PC-9 (cell line): Measurements from ENCODE around the gene ACSF2. TPM values are rescaled to one million over a fixed set of nuclear protein-coding genes. Genes with fewer than 3 reads are reported as not detected.

ENCODE experiments used
- BruUV-seq: library from RNA; stranded (reverse); fragments of 400-500 nt; replicated peaks from 2 replicates; lab custom pipeline; 2021; lab: Mats Ljungman, UMichigan
- CTCF ChIA-PET: fragments of 300-600 bp; sonication (Branson Sonifier 250); formaldehyde crosslinking; loops from one replicate; lab custom pipeline; 2022; ENCODE audit warnings: antibody characterized with exemption; lab: Charles Lee
- POLR2A ChIA-PET: fragments of 300-600 bp; sonication (Branson Sonifier 250); formaldehyde crosslinking; loops from one replicate; lab custom pipeline; 2022; ENCODE audit warnings: antibody characterized with exemption; ENCODE audit not compliant: unreplicated experiment; lab: Charles Lee
- DNase-seq, 2 experiments: peaks; one replicate each; pipeline versions ENCODE4 v3.0.0 to v3.0.0-alpha.2; 2015 to 2022; ENCODE audit warnings: mixed read lengths in 1 of 2
- H2AFZ ChIP-seq: fragments of 200-600 bp; sonication (generic); 2 replicates; pipeline ENCODE4 v1.8.1; 2017; ENCODE audit warnings: antibody characterized with exemption
- H3F3A ChIP-seq: fragments of 200-600 bp; sonication (generic); 2 replicates; pipeline ENCODE4 v1.8.1; 2017; ENCODE audit warnings: antibody characterized with exemption, mild to moderate bottlenecking, low read depth; ENCODE audit not compliant: insufficient read depth
- H3K27ac ChIP-seq: fragments of 200-600 bp; sonication (generic); 2 replicates; pipeline ENCODE4 v1.6.1; 2016; ENCODE audit warnings: mixed run types
- H3K27me3 ChIP-seq: fragments of 200-600 bp; sonication (generic); 2 replicates; pipeline ENCODE4 v1.6.1; 2016; ENCODE audit warnings: low read depth, mixed run types; ENCODE audit not compliant: insufficient read depth
- H3K36me3 ChIP-seq: fragments of 200-600 bp; sonication (generic); 2 replicates; pipeline ENCODE4 v1.6.1; 2016; ENCODE audit warnings: low read depth, mixed run types
- H3K4me1 ChIP-seq: fragments of 200-600 bp; sonication (generic); replicated peaks from 2 replicates; pipeline ENCODE4 v1.6.1; 2016; ENCODE audit warnings: mixed run types; ENCODE audit not compliant: insufficient read depth
- H3K4me2 ChIP-seq: fragments of 200-600 bp; sonication (generic); 2 replicates; pipeline ENCODE4 v1.6.1; 2017; ENCODE audit warnings: mixed run types
- H3K4me3 ChIP-seq: fragments of 200-600 bp; sonication (generic); 2 replicates; pipeline ENCODE4 v1.6.1; 2016; ENCODE audit warnings: mixed run types
- H3K79me2 ChIP-seq: fragments of 200-600 bp; sonication (generic); 2 replicates; pipeline ENCODE4 v1.6.1; 2017; ENCODE audit warnings: low read depth, mixed run types
- H3K9me2 ChIP-seq: fragments of 200-600 bp; sonication (generic); 2 replicates; pipeline ENCODE4 v1.8.1; 2017; ENCODE audit warnings: mild to moderate bottlenecking; ENCODE audit not compliant: insufficient read depth
- H3K9me3 ChIP-seq: fragments of 200-600 bp; sonication (generic); 2 replicates; pipeline ENCODE4 v1.8.1; 2016; ENCODE audit warnings: low read depth; ENCODE audit not compliant: insufficient read depth
- H4K20me1 ChIP-seq: fragments of 200-600 bp; sonication (generic); 2 replicates; pipeline ENCODE4 v1.8.1; 2017; ENCODE audit not compliant: insufficient read depth
- EZH2 ChIP-seq: fragments of 200-600 bp; sonication (generic); IDR thresholded peaks from 2 replicates; pipeline ENCODE4 v1.8.0; 2017; ENCODE audit warnings: antibody characterized with exemption, low read depth
- intact Hi-C: fragments of 100-400 bp; cut with micrococcal nuclease; formaldehyde crosslinking; loops from one replicate; pipeline ENCODE4 v1.10.0; 2022; ENCODE audit not compliant: unreplicated experiment
- total RNA-seq: library from RNA; stranded (reverse); gene quantifications from 2 replicates; pipeline ENCODE4 v1.2.3, GENCODE V29; 2021
- TF ChIP-seq, protein P1 (sequence below): fragments of 200-600 bp; sonication (generic); conservative IDR thresholded peaks from 2 replicates; pipeline ENCODE4 v1.6.1; 2017; ENCODE audit warnings: mixed run types, antibody characterized with exemption, mild to moderate bottlenecking, moderate library complexity

Gene ACSF2
- total RNA-seq, 1 experiment from 2014 or later, result 154 TPM

DNA sequence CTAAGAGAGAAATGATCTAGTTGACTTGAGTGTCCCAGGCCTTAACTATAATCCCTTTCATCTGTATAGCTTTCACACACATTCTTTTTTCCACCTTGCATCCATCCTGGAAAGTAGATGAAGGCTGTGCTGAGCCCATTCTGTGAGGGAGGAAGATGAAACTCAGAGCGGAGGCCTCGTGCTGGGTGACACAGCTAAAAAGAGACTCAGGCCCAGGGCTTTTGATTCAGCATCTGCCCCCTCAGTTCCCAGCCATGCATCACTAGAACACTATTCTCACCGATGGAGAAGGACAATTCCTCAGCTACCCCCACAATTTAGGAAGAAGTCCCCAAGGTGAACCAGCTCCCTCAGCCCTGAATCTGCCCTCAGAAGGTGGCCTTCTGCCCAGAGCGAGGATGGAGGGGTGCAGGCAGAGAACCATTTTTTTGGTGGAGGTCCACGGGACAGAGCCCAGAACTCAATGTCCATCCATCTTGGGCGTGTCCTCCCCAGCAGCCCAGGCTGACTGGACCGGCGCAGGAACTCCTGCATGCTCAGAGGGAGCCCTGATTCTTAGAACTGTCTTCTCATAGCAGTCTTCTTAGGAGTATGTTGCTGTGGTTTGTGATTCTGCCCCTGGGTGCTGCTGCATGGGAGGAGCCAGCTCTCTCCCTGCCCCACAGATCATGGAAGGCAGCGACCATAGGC lies 76.4 kb downstream of the ACSF2 start:
- peaks cover 22% of the 10 kb centered on the region for H3F3A ChIP-seq
- no peaks in the 10 kb centered on the region for H3K79me2 ChIP-seq
- BruUV-seq, result no TSS peak
- intact Hi-C loops, result no loop called here
- H3K9me3 ChIP-seq, result no peaks in the 10 kb centered on the region
- ChIA-PET POLR2A (no interaction called here), CTCF (no interaction called here)
- no peaks in the 10 kb centered on the region for H3K9me2 ChIP-seq
- no peak overlapping the region for H2AFZ ChIP-seq
- peaks cover 28% of the 10 kb centered on the region for H3K4me1 ChIP-seq
- no peak overlapping the region for H3K4me2 ChIP-seq
- H3K27me3 ChIP-seq, result no peaks in the 10 kb centered on the region
- no peaks in the 10 kb centered on the region for H3K36me3 ChIP-seq
- no peak for DNase-seq
- TF ChIP-seq, protein P1, sequence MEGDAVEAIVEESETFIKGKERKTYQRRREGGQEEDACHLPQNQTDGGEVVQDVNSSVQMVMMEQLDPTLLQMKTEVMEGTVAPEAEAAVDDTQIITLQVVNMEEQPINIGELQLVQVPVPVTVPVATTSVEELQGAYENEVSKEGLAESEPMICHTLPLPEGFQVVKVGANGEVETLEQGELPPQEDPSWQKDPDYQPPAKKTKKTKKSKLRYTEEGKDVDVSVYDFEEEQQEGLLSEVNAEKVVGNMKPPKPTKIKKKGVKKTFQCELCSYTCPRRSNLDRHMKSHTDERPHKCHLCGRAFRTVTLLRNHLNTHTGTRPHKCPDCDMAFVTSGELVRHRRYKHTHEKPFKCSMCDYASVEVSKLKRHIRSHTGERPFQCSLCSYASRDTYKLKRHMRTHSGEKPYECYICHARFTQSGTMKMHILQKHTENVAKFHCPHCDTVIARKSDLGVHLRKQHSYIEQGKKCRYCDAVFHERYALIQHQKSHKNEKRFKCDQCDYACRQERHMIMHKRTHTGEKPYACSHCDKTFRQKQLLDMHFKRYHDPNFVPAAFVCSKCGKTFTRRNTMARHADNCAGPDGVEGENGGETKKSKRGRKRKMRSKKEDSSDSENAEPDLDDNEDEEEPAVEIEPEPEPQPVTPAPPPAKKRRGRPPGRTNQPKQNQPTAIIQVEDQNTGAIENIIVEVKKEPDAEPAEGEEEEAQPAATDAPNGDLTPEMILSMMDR, result no peak
- TF ChIP-seq EZH2, result no peak
- no peaks in the 10 kb centered on the region for H4K20me1 ChIP-seq
- H3K4me3 ChIP-seq, result no peak overlapping the region
- H3K27ac ChIP-seq, result no peak overlapping the region

DNA sequence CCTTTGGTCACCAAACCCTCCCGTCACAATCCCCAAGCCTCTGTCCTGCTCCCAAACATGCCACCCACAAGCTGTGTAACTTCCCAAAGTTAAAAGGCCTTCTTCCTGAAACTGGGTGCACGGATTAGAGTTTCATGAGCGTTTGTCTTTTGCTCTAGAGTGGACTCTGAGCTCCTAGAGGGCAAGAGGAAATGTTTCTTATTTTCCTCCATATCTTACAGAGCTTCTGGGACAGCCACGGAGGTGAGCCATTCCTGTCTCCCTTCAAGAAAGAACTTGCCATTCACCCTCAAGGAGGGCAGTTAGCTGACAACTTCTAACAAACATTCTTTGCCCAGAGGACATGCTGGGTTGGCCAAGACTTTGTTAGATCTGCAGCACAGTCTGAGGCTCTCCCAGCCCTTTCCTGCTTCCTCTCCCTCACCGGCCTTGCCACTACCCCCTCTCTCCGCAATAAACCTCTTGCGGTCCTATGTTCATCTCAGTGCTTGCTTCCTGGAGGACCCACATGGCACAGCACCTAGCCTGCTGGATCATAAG lies 79.6 kb downstream of the ACSF2 start:
- Histone ChIP-seq H2AFZ (no peak overlapping the region), H3K4me3 (no peak overlapping the region), H3K79me2 (no peaks in the 10 kb centered on the region), H3K9me3 (no peaks in the 10 kb centered on the region), H3K36me3 (no peaks in the 10 kb centered on the region), H3K4me1 (peaks cover 23% of the 10 kb centered on the region), H3K27ac (no peak overlapping the region), H3K27me3 (no peaks in the 10 kb centered on the region), H3K9me2 (no peaks in the 10 kb centered on the region), H3K4me2 (no peak overlapping the region), H4K20me1 (no peaks in the 10 kb centered on the region), H3F3A (peaks cover 23% of the 10 kb centered on the region)
- intact Hi-C loops, result loop anchor here (2.0 kb wide), 1 partner anchor 29 kb away; no protein-coding TSS in a partner anchor
- ChIA-PET CTCF (no interaction called here), POLR2A (no interaction called here)
- TF ChIP-seq EZH2, result no peak
- TF ChIP-seq, protein P1, result no peak
- DNase-seq, result no peak
- no TSS peak for BruUV-seq

DNA sequence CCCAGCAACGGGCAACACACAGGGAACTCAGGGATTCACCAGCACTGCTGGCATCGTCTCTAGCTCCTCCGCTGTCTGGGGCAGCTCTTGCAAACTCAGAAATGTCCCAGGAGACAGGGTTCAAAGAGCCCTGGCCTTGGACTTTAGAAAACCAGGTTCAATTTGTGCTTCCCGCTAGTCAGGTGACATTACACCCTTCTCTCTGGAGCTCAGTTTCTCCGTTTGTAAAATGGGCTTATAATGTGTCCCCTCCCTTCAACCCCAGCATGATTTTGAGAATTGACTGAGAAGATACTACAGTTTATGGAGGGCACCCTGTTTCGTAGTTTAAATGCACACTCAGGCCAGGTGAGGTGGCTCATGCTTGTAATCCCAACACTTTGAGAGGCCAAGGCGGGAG lies 80.3 kb downstream of the ACSF2 start:
- Histone ChIP-seq H4K20me1 (no peaks in the 10 kb centered on the region), H3K36me3 (no peaks in the 10 kb centered on the region), H3K27me3 (no peaks in the 10 kb centered on the region), H2AFZ (no peak overlapping the region), H3K4me2 (no peak overlapping the region), H3K4me3 (no peak overlapping the region), H3K9me3 (no peaks in the 10 kb centered on the region), H3F3A (peaks cover 29% of the 10 kb centered on the region), H3K4me1 (peaks cover 30% of the 10 kb centered on the region), H3K79me2 (no peaks in the 10 kb centered on the region), H3K9me2 (no peaks in the 10 kb centered on the region), H3K27ac (no peak overlapping the region)
- POLR2A ChIA-PET, result interaction anchor here (0.8 kb wide), 1 partner anchor 54 kb away, joined by 6 read pairs; no protein-coding TSS in a partner anchor
- no TSS peak for BruUV-seq
- intact Hi-C loops, result no loop called here
- TF ChIP-seq, protein P1, result no peak
- CTCF ChIA-PET, result interaction anchor here (0.6 kb wide), 1 partner anchor 34 kb away, joined by 6 read pairs; no protein-coding TSS in a partner anchor
- DNase-seq, result no peak
